GM13976 (cell line): Measurements from ENCODE around the gene GLB1L2.

ENCODE experiments used
- DNase-seq: peaks from one replicate; pipeline ENCODE4 v3.0.0; 2012; ENCODE audit warnings: low spot score
- in situ Hi-C: fragments of 300-500 bp; cut with MboI; formaldehyde crosslinking; loops from one replicate; pipeline ENCODE4 v1.12.0; 2022; ENCODE audit warnings: low sequenced_read_pairs, mixed read lengths, inconsistent platforms; ENCODE audit not compliant: unreplicated experiment
- TF ChIP-seq, protein P1 (sequence below): IDR thresholded peaks from 2 replicates; pipeline ENCODE4 v1.5.1; 2012; ENCODE audit warnings: borderline replicate concordance, mild to moderate bottlenecking; ENCODE audit not compliant: insufficient read depth; ENCODE audit errors: extremely low read depth, missing control alignments, control extremely low read depth

Gene GLB1L2

DNA sequence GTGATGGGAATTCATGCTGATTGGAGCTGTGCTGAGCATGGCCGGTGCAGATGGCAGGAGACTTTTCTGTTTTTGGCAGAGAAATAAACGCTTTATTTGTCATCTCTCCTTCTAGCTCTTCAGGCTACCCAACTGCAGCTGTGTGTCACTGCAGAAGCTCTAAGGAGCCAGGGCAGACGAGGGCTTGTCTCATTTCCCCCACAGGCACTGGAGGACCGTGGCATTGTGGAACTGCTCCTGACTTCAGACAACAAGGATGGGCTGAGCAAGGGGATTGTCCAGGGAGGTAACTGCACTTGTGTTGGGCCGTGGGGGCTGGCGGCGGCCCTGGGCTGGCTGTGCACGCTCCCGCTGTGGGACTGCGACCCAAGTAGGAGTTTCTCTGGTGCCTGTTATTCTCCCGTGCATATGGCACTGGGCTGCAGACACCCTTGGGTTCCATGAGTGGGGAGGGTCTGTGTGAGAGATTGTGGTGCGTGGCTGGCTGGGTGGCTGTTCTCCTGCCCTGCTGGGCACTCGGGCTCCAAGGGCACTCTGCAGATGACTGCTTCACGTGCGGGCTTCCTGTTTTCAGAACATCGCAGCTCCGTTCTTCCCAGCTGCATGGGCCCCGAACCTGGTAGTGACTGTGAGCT lies 27.2 kb downstream of the GLB1L2 start:
- TF ChIP-seq, protein P1, sequence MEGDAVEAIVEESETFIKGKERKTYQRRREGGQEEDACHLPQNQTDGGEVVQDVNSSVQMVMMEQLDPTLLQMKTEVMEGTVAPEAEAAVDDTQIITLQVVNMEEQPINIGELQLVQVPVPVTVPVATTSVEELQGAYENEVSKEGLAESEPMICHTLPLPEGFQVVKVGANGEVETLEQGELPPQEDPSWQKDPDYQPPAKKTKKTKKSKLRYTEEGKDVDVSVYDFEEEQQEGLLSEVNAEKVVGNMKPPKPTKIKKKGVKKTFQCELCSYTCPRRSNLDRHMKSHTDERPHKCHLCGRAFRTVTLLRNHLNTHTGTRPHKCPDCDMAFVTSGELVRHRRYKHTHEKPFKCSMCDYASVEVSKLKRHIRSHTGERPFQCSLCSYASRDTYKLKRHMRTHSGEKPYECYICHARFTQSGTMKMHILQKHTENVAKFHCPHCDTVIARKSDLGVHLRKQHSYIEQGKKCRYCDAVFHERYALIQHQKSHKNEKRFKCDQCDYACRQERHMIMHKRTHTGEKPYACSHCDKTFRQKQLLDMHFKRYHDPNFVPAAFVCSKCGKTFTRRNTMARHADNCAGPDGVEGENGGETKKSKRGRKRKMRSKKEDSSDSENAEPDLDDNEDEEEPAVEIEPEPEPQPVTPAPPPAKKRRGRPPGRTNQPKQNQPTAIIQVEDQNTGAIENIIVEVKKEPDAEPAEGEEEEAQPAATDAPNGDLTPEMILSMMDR = no peak
- DNase-seq = no peak

DNA sequence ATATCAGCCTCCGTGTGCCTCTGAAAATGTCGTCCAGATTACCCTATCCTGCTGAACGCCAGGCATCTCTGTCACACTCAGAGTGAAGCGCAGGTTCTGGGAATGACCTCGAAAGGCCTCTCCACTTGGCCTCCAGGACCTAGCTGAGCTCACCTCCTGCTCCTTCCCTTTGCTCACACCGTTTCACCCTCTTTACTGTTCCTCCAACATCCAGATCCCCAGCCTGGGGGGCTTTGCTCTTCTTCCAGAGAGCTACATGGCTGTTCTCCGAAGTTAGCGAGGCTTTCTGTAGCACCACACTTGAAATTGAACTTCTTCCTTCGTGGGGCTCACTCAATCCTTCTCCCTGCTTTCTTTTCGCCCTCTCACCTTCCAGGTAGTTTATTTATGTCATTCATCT lies 27.9 kb downstream of the GLB1L2 start:
- TF ChIP-seq, protein P1 = no peak
- no peak for DNase-seq
- in situ Hi-C loops = no loop called here

More for the DNA sequence above, 27.2 kb downstream of the GLB1L2 start:
- in situ Hi-C loops = no loop called here

DNA sequence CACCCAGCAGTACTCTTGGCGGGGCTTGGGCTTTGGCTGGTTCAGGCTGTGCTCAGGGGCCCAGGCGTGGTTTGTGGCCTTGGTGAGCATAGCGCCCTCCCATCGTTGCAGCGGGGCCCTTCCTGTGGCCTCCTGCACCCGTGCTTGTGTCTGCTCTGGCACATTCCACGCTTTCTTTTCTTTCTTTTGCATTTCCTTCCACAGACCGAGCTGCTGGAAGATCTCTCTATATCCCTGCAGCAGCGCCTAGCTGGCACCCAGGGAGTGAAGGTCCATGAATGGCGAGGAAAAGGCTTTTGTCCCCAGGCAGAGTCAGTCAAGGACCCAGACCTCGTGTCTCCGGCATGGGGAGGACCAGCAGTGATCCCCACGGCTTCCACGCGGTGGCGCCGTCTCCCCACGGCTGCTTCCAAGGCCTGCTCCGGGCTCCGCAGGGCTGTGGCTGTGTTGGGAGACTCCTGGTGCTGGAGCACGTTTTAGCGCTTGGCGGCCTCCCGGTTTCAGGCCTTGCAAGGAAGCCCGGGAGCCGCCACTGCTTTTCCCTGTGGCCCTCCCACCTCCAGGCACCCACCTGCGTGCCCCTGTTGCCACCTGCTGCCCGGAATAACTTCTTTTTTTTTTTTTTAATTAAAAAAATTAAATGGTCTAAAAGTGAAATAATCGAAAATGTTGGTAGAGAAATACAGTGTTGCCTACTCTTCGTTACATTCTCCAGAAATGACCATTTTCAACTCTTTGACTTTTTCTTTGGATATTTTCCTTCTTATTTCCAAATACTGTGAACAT lies 28.5 kb downstream of the GLB1L2 start:
- TF ChIP-seq, protein P1 = peak; percentile 90
- in situ Hi-C loops = no loop called here
- DNase-seq = peak; percentile 92

DNA sequence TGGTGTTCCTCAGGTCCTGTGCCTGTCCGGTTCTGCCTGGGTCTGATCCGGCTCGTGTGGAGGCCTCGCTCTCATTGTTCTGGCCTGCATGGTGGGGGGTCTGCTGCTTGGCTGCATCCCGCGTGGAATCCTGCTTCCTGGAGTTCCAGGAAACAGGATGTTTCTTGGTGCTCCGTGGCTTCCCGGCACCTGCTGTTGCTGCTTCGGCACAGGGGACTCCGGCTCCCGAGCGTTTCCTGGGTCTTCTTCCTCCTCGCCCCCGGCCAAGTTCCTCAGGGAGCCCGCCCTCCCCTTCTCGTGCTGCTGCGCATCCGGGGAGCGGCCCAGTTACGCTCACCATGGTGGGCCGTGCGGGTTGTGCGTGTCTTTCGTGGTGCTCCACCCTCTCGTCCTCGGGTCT lies 29.9 kb downstream of the GLB1L2 start:
- in situ Hi-C loops = no loop called here
- TF ChIP-seq, protein P1 = no peak
- no peak for DNase-seq

DNA sequence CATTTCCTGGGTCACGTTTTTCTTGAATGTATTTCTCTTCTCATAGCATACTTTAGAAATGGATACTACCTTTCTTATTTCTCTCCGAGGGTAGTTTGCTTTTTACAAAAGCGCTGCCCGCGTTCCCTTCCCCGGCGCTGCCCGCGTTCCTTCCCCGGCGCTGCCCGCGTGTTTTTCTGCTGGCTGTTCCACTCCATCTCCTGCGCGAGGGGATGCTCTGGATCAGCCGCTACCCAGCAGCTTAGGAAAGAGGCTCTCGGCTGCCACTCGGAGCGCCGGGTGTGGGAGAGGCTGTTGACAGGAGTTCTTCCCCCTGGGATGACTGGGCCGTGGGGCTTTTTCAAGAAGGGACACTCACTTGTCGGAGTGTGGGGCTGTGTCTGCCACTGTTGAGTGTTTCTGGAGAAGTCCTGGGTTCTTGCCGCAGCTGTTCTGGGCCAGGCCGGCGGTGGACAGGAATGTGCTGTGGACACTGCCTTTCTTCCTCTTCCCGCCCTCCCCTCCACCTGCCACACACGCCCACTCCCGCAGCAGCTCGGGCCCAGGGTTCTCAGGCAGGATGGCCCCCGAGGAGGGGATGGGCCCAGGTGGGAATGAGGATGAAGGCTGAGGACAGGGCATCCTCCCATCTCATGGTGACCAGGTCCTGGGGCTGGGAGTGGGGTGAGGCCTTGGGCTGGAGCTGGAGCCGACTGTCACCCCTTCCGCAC lies 30.6 kb downstream of the GLB1L2 start:
- no peak for DNase-seq
- in situ Hi-C loops = no loop called here
- TF ChIP-seq, protein P1 = no peak

DNA sequence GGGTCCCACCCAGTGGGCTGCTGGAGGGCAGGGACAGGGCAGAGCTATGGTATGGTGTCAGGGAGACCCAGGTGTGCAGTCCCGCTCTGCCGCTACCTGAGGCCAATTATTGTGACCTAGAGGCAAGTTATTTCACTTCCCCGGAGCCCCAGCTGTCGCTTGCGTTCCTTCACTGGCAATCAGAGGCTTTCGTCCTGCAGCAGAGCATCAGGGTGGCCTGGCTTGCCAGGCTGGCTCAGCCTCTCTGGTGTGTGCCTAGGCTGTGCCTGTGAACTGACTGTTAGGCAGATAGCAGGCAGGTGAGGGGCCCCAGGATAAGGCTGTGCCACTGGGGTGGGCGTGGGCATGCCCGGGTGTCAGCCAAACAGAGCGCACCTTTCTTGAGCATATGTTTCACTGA lies 31.4 kb downstream of the GLB1L2 start:
- TF ChIP-seq, protein P1 = no peak
- no peak for DNase-seq
- in situ Hi-C loops = no loop called here
